Body of pancreas (tissue), 4 donors: ENCODE results near the gene ST3GAL6. TPM values are rescaled to one million over a fixed set of nuclear protein-coding genes. Genes with fewer than 3 reads are reported as not detected.

Source experiments
- ATAC-seq: fragments of 150-250 bp; one replicate; pipeline ENCODE4 v1.9.1; 2016
- DNase-seq, 4 donors: peaks; one replicate each; pipeline ENCODE4 v3.0.0-alpha.2; 2019
- H3K27ac ChIP-seq, 4 donors: fragments of 200-600 bp; sonication (generic); 1 replicate in 3 of 4; 2 replicates in 1 of 4; pipeline versions ENCODE4 v1.5.1 to v1.6.1; 2016 to 2019; ENCODE audit warnings: mild to moderate bottlenecking in 1 of 4, mixed read lengths in 1 of 4, moderate library complexity in 1 of 4
- H3K27me3 ChIP-seq, 2 donors: fragments of 200-600 bp; sonication (generic); one replicate each; pipeline ENCODE4 v1.6.0; 2016; ENCODE audit warnings: mild to moderate bottlenecking in 1 of 2
- H3K36me3 ChIP-seq, 2 donors: fragments of 200-600 bp; sonication (generic); replicated peaks in 1 of 2; 2 replicates each; pipeline ENCODE4 v1.5.1; 2016; ENCODE audit warnings: low read depth in 2 of 2; ENCODE audit not compliant: insufficient read depth in 1 of 2
- H3K4me1 ChIP-seq: fragments of 200-600 bp; sonication (generic); one replicate; pipeline ENCODE4 v1.6.0; 2016
- H3K4me3 ChIP-seq, 2 donors: fragments of 200-600 bp; sonication (generic); 1 replicate in 1 of 2; 2 replicates in 1 of 2; pipeline ENCODE4 v1.5.1; 2016 to 2019
- H3K9me3 ChIP-seq, 3 donors: fragments of 200-600 bp; sonication (generic); 1 replicate in 2 of 3; 2 replicates in 1 of 3; pipeline ENCODE4 v1.5.1; 2016
- POLR2A ChIP-seq, 3 donors: fragments of 450-650 bp; IDR thresholded peaks; one replicate each; pipeline ENCODE4 v1.6.1; 2016; ENCODE audit warnings: antibody characterized with exemption in 3 of 3, mild to moderate bottlenecking in 2 of 3
- WGBS, 2 donors: methylation state at CpG; one replicate each; pipeline ENCODE4 v1.1.5; 2017; 5-methylcytosine and 5-hydroxymethylcytosine counted together
- intact Hi-C: fragments of 100-400 bp; cut with DNase I; formaldehyde crosslinking; loops from one replicate; pipeline ENCODE4 v1.15.1; 2023
- total RNA-seq, 2 donors: library from RNA; depleted of rRNA; stranded (reverse); fragments of >200 nt; gene quantifications; one replicate each; pipeline ENCODE4 v1.1.0, GENCODE V29; 2016
- TF ChIP-seq, protein P1 (sequence below), 7 experiments: fragments of 450-650 bp in 4 of 7; fragments of 200-600 bp in 3 of 7; sonication (generic) in 3 of 7; IDR thresholded peaks; one replicate each; pipeline ENCODE4 v1.5.1; 2016 to 2019; ENCODE audit warnings: antibody characterized with exemption in 7 of 7

The ST3GAL6 gene
- total RNA-seq, 2 donors from 2014 or later: 8.0 to 35.3 TPM

DNA sequence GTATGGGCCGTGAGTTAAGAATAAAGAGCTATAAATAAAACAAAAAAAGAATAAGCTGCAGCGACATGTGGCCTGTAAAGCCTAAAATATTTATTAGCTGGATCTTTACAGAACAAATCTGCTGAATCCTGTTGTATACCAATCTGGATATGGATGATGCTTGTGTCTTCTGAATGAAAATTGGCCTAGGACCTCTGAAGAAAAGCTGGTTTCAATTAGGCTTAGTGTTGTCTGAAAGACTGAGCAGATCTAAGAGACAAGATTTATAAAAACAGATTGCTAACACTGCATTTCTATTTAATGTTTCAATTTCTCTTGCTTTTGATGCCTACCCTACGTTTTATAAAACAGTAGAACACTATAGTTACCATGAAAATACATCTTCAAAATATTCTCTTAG, 57.9 kb downstream of the ST3GAL6 start:
- no peaks in the 10 kb centered on the region for H3K9me3 ChIP-seq
- intact Hi-C loops: loop anchor here (2.0 kb wide), 1 partner anchor 172 kb away; no protein-coding TSS in a partner anchor
- H3K4me1 ChIP-seq: no peaks in the 10 kb centered on the region
- no peak overlapping the region for H3K4me3 ChIP-seq
- TF ChIP-seq POLR2A (IDR thresholded peaks at IDR 0.05): no peak
- TF ChIP-seq, protein P1, sequence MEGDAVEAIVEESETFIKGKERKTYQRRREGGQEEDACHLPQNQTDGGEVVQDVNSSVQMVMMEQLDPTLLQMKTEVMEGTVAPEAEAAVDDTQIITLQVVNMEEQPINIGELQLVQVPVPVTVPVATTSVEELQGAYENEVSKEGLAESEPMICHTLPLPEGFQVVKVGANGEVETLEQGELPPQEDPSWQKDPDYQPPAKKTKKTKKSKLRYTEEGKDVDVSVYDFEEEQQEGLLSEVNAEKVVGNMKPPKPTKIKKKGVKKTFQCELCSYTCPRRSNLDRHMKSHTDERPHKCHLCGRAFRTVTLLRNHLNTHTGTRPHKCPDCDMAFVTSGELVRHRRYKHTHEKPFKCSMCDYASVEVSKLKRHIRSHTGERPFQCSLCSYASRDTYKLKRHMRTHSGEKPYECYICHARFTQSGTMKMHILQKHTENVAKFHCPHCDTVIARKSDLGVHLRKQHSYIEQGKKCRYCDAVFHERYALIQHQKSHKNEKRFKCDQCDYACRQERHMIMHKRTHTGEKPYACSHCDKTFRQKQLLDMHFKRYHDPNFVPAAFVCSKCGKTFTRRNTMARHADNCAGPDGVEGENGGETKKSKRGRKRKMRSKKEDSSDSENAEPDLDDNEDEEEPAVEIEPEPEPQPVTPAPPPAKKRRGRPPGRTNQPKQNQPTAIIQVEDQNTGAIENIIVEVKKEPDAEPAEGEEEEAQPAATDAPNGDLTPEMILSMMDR (IDR thresholded peaks at IDR 0.05): no peak
- H3K27ac ChIP-seq: no peak overlapping the region
- no peaks in the 10 kb centered on the region for H3K36me3 ChIP-seq
- DNase-seq (no peak), ATAC-seq (no peak)
- WGBS, 2 donors: 78 to 88% methylated on average over 3 of the region's 3 CpGs
- H3K27me3 ChIP-seq: no peaks in the 10 kb centered on the region

DNA sequence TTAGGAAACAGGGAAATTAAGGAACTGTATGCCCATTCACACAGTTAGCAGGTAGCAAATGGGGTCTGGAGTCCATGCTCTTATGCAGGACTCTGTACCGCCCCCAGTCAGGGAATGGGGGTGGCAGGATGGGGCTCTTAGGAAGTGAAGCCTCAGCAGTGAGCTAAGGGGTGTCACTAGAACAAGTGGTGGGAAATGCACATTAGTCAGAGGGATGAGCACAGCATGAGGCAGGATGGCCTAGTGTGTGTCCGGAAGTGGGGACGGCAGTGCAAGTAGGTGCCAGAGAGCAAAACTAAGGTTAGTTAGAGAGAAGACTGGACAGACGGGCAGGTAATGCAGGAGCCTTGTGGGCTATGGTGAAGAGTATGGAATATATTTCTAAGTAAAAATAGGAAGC, 60.7 kb downstream of the ST3GAL6 start:
- TF ChIP-seq, protein P1 (IDR thresholded peaks at IDR 0.05): no peak
- no peak for TF ChIP-seq POLR2A (IDR thresholded peaks at IDR 0.05)
- Histone ChIP-seq H3K4me1 (no peaks in the 10 kb centered on the region), H3K27me3 (no peaks in the 10 kb centered on the region), H3K9me3 (no peaks in the 10 kb centered on the region), H3K27ac (no peak overlapping the region), H3K36me3 (no peaks in the 10 kb centered on the region), H3K4me3 (no peak overlapping the region)
- DNase-seq: no peak
- no peak for ATAC-seq
- WGBS, 2 donors: 92 to 93% methylated on average over 4 of the region's 4 CpGs
- intact Hi-C loops: no loop called here

DNA sequence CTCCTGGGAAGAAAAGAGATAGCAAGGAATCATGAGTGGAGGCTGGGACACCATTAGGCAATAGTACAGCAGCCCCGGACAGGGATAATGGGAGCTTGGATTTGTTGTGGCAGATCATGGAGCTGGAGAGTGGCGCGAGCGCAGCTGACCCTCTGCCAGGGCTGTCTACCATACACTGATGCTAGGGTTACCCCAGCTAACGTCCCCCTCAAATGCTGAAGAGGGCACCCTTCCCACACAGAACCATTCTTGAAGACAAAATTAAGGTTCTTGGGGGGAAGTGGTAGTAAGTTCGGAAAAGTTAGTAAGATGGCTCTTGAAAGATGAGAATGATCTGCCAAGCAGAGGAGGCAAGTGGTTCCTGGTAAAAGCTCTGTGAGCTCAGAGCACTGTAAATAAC, 61.1 kb downstream of the ST3GAL6 start:
- DNase-seq (no peak), ATAC-seq (no peak)
- H3K36me3 ChIP-seq: no peaks in the 10 kb centered on the region
- no peak overlapping the region for H3K4me3 ChIP-seq
- intact Hi-C loops: no loop called here
- no peak for TF ChIP-seq POLR2A (IDR thresholded peaks at IDR 0.05)
- TF ChIP-seq, protein P1 (IDR thresholded peaks at IDR 0.05): no peak
- H3K27me3 ChIP-seq: no peaks in the 10 kb centered on the region
- no peak overlapping the region for H3K27ac ChIP-seq
- no peaks in the 10 kb centered on the region for H3K4me1 ChIP-seq
- WGBS, 2 donors: 87 to 93% methylated on average over 6 of the region's 6 CpGs
- H3K9me3 ChIP-seq: peaks cover 0 to under 1% (median 0%) of the 10 kb centered on the region in 3 donors

DNA sequence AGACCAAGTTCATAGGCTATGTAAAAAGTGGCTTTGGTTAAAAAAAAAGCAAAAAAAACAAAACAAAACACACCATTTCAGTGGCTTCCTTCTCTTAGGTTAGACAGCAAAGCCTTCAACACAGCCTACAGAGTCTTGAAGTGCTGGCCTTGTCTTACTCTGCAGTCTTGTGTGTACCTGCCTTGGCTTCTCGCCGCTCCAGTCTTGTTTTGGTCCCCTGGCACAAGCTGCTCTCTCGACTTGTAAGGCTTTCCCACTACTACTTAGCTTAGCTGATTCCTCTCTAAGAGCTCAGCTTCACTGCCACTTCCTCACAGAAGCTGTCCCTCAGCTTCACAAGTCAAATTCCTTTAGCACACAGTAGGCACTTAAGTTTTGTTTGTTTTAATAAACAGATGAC, 63.0 kb downstream of the ST3GAL6 start:
- Histone ChIP-seq H3K9me3 (peaks cover 0 to 4% (median 0%) of the 10 kb centered on the region in 3 donors), H3K36me3 (no peaks in the 10 kb centered on the region), H3K27ac (no peak overlapping the region), H3K4me1 (no peaks in the 10 kb centered on the region), H3K27me3 (no peaks in the 10 kb centered on the region), H3K4me3 (no peak overlapping the region)
- intact Hi-C loops: no loop called here
- DNase-seq (no peak), ATAC-seq (no peak)
- 90% methylated on average over 3 of the region's 3 CpGs for WGBS, 2 donors
- TF ChIP-seq, protein P1 (IDR thresholded peaks at IDR 0.05): no peak
- TF ChIP-seq POLR2A (IDR thresholded peaks at IDR 0.05): no peak

DNA sequence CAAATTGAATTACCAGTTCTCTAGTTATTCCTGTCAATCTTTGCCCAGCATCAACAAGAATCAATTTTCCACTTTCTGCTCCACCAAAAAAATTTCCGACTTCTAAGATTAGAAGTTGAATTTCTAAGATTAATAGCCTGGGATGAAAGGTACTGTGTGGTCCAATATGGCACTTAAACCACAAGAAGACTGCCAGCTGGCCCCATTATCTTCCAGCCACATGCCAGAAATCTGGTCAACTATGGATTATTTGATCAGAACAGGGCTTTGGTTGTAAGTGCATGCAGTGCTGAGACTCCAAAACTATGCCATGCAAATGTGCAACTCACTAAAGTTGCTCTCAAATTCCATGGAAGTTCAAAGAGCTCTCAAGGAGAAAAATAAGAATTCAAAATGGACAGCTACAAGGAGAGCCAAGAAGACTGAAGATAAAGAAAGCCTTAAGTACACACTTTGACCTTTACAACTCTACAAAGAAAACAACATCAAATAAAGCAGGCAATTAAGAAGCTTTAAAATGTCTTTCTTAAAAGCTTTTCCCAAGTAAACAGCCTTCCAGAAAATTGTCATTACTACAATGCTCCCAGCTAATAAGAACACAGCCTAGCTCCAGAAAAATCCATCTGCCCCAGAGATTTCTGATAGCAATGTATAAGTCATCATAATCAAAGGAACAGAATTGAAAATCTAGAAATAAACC, 64.2 kb downstream of the ST3GAL6 start:
- ATAC-seq: no peak
- Histone ChIP-seq H3K27ac (no peak overlapping the region), H3K9me3 (peaks cover 0 to 4% (median 0%) of the 10 kb centered on the region in 3 donors), H3K4me1 (no peaks in the 10 kb centered on the region), H3K4me3 (no peak overlapping the region), H3K36me3 (no peaks in the 10 kb centered on the region), H3K27me3 (no peaks in the 10 kb centered on the region)
- 0 to 17% methylated on average over 1 of the region's 1 CpG for WGBS, 2 donors
- TF ChIP-seq, protein P1 (IDR thresholded peaks at IDR 0.05): no peak
- TF ChIP-seq POLR2A (IDR thresholded peaks at IDR 0.05): no peak
- no peak for DNase-seq
- intact Hi-C loops: no loop called here
